CD4-positive, alpha-beta T cell treated with Interleukin-15 for 1 hour (primary cell): ENCODE measurements around the gene STUM.

Experiments
- DNase-seq: peaks from one replicate; pipeline ENCODE4 v3.0.0-alpha.2; 2020

Gene STUM

GRCh38 chr1:226534098-226534497 is 14.5 kb upstream of the STUM start:
- DNase-seq = no peak

- DNase-seq = no peak
These were observed 13.9 kb upstream of the STUM start for GRCh38 chr1:226534645-226535044.

GRCh38 chr1:226535666-226536065 is 12.9 kb upstream of the STUM start:
- no peak for DNase-seq

GRCh38 chr1:226541231-226541630 is 7.3 kb upstream of the STUM start:
- DNase-seq = no peak

- no peak for DNase-seq
These were observed 6.6 kb upstream of the STUM start for GRCh38 chr1:226541631-226542622.

GRCh38 chr1:226542623-226543103 is 5.9 kb upstream of the STUM start:
- DNase-seq = no peak

- DNase-seq = no peak
These were observed 2.5 kb upstream of the STUM start for GRCh38 chr1:226545836-226546596.

- no peak for DNase-seq
These were observed 1.6 kb upstream of the STUM start for GRCh38 chr1:226546926-226547325.

- peak; percentile 65 for DNase-seq
These were observed 791 bp upstream of the STUM start for GRCh38 chr1:226547754-226548191.

- no peak for DNase-seq
These were observed 751 bp downstream of the STUM start for GRCh38 chr1:226549094-226549936.

GRCh38 chr1:226549937-226550671 is 1.5 kb downstream of the STUM start:
- DNase-seq = no peak

- no peak for DNase-seq
These were observed 2.1 kb downstream of the STUM start for GRCh38 chr1:226550672-226551041.

GRCh38 chr1:226551299-226551698 is 2.7 kb downstream of the STUM start:
- no peak for DNase-seq

GRCh38 chr1:226552061-226552460 is 3.5 kb downstream of the STUM start:
- DNase-seq = no peak

- DNase-seq = no peak
These were observed 4.8 kb downstream of the STUM start for GRCh38 chr1:226553266-226553923.

GRCh38 chr1:226553924-226554282 is 5.3 kb downstream of the STUM start:
- no peak for DNase-seq

- DNase-seq = no peak
These were observed 6.5 kb downstream of the STUM start for GRCh38 chr1:226555092-226555491.

GRCh38 chr1:226557424-226557823 is 8.9 kb downstream of the STUM start:
- DNase-seq = no peak

- DNase-seq = no peak
These were observed 9.6 kb downstream of the STUM start for GRCh38 chr1:226558036-226558650.

GRCh38 chr1:226560243-226560642 is 11.7 kb downstream of the STUM start:
- no peak for DNase-seq

GRCh38 chr1:226562989-226563388 is 14.4 kb downstream of the STUM start:
- no peak for DNase-seq
